PC-9 (cell line): ENCODE measurements around the gene KRTAP5-1.

Source experiments
- EZH2 ChIP-seq: fragments of 200-600 bp; sonication (generic); IDR thresholded peaks from 2 replicates; pipeline ENCODE4 v1.8.0; 2017; ENCODE audit warnings: antibody characterized with exemption, low read depth
- TF ChIP-seq, protein P1 (sequence below): fragments of 200-600 bp; sonication (generic); conservative IDR thresholded peaks from 2 replicates; pipeline ENCODE4 v1.6.1; 2017; ENCODE audit warnings: mixed run types, antibody characterized with exemption, mild to moderate bottlenecking, moderate library complexity

DNA sequence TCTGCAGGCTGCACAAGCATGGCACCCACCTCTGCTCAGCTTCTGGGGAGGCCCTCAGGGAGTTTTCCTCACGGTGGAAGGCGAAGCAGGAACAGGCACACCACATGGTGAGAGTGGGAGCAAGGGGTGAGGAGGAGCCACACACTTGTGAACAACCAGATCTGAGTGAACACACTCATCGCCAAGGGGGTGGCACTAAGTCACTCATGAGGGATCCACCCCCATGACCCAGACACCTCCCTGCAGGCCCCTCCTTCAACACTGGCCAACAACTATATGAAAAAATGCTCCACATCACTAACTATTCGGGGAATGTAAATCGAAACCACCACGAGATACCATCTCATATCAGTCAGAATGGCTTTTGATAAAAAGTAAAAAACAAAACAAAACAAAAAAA lies 13.7 kb upstream of the KRTAP5-1 start:
- TF ChIP-seq, protein P1, sequence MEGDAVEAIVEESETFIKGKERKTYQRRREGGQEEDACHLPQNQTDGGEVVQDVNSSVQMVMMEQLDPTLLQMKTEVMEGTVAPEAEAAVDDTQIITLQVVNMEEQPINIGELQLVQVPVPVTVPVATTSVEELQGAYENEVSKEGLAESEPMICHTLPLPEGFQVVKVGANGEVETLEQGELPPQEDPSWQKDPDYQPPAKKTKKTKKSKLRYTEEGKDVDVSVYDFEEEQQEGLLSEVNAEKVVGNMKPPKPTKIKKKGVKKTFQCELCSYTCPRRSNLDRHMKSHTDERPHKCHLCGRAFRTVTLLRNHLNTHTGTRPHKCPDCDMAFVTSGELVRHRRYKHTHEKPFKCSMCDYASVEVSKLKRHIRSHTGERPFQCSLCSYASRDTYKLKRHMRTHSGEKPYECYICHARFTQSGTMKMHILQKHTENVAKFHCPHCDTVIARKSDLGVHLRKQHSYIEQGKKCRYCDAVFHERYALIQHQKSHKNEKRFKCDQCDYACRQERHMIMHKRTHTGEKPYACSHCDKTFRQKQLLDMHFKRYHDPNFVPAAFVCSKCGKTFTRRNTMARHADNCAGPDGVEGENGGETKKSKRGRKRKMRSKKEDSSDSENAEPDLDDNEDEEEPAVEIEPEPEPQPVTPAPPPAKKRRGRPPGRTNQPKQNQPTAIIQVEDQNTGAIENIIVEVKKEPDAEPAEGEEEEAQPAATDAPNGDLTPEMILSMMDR: no peak
- no peak for TF ChIP-seq EZH2
